Rectal smooth muscle tissue (tissue), 1 donor: Measurements from ENCODE around the gene DTL.

Experiments
- H3K27ac ChIP-seq: one replicate; pipeline ENCODE4 v1.7.0; 2013; ENCODE audit warnings: low read depth, low read length, inconsistent platforms
- H3K27me3 ChIP-seq: one replicate; pipeline ENCODE4 v1.7.0; 2013; ENCODE audit warnings: low read length; ENCODE audit not compliant: control insufficient read depth, insufficient read depth
- H3K36me3 ChIP-seq: one replicate; pipeline ENCODE4 v1.7.0; 2013; ENCODE audit warnings: low read length; ENCODE audit not compliant: control insufficient read depth, insufficient read depth
- H3K4me1 ChIP-seq: one replicate; pipeline ENCODE4 v1.7.0; 2013; ENCODE audit warnings: low read length; ENCODE audit not compliant: control insufficient read depth, insufficient read depth
- H3K4me3 ChIP-seq: one replicate; pipeline ENCODE4 v1.7.0; 2013; ENCODE audit warnings: low read length
- H3K9ac ChIP-seq: one replicate; pipeline ENCODE4 v1.7.0; 2013; ENCODE audit warnings: low read length

The DTL gene

DNA sequence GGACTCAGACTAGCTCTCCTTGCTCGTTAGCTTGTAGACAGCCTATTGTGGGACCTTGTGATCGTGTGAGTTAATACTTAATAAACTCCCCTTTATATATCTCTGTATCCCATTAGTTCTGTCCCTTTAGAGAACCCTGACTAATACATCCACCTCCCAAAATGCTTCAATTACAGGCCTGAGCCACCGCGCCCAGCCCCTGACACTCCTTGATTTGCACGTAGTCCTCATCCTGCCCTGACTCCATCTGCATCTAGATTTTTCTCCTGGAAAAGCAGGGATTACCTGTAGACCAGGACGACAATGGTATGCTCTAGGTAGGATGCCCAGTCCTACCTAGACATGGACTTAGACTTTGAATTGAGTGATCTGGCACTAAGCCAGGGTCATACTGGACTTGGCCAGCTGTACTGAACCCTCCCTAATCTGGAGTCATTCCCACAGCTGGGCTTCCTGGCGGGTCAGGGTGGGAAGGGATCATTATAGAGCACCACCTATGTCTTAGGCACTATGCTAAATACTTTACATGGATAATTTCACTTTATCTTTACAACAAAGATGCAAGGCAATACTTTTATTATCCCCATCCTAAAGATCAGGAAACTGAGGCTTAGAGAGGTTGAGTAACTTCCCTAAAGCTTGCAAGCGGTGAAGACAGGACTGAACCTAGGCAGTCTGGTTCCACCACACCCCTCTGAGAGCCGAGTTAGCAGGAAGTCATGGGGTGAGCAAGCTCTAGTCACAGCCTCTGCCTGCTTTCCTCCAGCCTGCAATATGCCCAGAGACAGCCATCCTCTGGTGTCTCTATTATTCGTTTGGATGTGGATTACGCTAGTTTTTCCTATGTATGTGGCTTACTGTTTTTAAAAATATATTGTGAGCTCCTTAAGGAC lies 89.4 kb downstream of the DTL start:
- Histone ChIP-seq H3K36me3 (no peaks in the 10 kb centered on the region), H3K27ac (no peak overlapping the region), H3K9ac (no peak overlapping the region), H3K4me1 (no peaks in the 10 kb centered on the region), H3K4me3 (no peak overlapping the region), H3K27me3 (no peaks in the 10 kb centered on the region)

DNA sequence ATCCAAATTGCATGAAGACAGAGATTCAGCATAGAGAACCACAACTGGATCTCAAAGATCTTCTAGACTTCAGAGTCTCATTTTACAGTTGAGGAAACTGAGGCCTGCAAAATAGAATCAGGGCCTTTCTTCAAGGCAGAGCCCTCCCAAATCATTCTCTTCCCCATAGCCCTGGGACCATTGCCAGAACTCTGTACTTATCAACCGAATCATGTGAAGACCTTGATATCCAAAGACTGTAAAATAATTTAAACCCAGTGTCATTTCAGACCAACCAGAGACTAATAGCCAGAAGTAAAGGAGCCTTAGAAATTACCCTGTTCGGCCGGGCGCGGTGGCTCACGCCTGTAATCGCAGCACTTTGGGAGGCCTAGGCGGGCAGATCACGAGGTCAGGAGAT lies 90.1 kb downstream of the DTL start:
- H3K27me3 ChIP-seq, result no peaks in the 10 kb centered on the region
- no peak overlapping the region for H3K4me3 ChIP-seq
- no peaks in the 10 kb centered on the region for H3K36me3 ChIP-seq
- H3K27ac ChIP-seq, result no peak overlapping the region
- H3K4me1 ChIP-seq, result no peaks in the 10 kb centered on the region
- no peak overlapping the region for H3K9ac ChIP-seq

DNA sequence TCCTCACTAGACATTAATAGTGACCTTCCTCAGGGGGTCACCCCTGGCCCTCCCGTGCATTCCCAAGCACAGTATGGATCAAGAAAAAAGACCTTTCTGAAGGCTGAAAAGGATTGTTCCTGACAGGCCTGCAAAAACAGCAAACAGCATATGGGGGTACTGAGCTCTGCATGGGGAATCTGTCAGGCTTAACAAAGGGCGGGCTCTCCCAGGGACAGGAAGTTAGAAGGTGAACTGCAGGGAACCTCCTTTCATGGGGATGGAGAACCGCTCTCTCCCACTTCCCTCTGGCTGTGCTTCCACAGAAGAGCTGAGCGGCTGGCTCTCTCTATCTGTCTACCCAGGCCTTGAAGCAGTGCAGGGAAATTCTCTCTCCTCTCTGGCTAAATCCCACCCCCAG lies 91.7 kb downstream of the DTL start:
- Histone ChIP-seq H3K36me3 (no peaks in the 10 kb centered on the region), H3K27ac (no peak overlapping the region), H3K4me1 (no peaks in the 10 kb centered on the region), H3K4me3 (no peak overlapping the region), H3K27me3 (no peaks in the 10 kb centered on the region), H3K9ac (no peak overlapping the region)

DNA sequence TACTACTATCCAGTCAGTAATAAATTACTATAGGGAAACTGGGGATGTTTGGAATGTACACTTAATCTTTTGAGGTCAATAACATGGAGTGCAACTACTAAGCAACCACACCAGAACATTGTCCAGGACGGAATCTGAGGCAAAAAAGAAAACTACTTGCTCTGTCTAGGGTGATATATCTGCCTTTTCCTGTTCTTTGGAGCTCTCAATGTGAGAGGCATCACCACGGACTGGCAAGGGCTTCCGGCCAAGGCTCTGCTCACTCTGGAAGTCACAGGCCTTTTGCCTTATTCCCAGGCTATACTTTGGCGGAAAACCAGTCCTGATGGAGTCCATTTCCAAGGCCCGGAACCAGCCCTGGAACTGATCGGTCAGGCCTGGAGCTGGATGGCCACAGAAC lies 94.2 kb downstream of the DTL start:
- Histone ChIP-seq H3K4me1 (no peaks in the 10 kb centered on the region), H3K36me3 (no peaks in the 10 kb centered on the region), H3K9ac (no peak overlapping the region), H3K4me3 (no peak overlapping the region), H3K27ac (no peak overlapping the region), H3K27me3 (no peaks in the 10 kb centered on the region)

DNA sequence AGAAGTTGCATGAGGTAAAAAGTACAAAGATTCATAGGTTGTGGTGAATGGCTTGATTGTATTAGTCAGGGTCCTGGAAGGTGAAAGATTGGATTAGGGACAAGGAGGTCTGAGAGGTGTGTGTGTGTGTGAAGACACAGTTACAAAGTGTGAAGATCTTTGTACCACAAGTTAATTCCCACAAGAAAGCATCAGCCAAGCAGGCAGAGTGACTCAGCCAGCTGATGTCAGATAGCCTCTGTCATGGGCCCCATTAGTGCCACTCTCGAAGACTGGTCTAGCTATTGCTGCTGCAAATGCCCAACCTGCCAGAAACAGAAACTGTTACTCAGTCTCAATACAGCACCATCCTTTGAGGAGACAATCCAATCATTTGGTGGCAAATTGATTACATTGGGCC lies 96.5 kb downstream of the DTL start:
- Histone ChIP-seq H3K27me3 (no peaks in the 10 kb centered on the region), H3K9ac (no peak overlapping the region), H3K36me3 (no peaks in the 10 kb centered on the region), H3K27ac (no peak overlapping the region), H3K4me1 (no peaks in the 10 kb centered on the region), H3K4me3 (no peak overlapping the region)

DNA sequence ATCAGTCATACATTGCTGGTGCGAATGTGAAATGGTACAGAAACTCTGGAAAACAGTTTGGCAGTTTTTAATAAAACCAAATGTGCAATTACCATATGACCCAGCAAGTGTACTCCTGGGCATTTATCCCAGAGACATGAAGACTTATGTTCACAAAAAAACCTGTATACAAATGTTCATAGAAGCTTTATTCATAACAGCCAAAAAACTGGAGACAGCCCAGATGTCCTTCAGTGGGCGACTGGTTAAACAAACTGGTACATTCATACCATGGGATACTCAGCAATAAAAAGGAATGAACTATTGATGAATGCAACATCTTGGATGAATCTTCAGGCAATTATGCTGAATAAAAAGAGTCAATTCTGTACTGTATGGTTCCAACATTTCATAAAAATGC lies 97.8 kb downstream of the DTL start:
- Histone ChIP-seq H3K9ac (no peak overlapping the region), H3K27me3 (no peaks in the 10 kb centered on the region)

DNA sequence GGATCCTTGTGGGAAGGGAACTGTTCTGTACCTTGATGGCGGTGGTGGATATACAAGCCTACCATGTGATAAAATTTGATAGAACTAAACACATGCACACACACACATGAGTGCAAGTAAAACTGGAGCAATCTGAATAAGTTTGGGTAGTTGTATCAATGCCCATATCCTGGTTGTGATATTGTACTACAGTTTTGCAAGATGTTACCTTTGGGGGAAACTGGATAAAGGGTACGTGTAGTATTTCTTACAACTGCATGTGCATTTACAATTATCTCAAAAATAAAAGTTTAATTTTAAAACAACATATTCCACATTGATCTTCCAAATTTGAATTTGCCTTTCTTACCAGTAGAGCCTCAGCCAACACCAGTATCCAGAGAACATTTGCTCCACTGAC lies 99.6 kb downstream of the DTL start:
- no peaks in the 10 kb centered on the region for H3K4me1 ChIP-seq

More for the DNA sequence above, 97.8 kb downstream of the DTL start:
- Histone ChIP-seq H3K36me3 (no peaks in the 10 kb centered on the region), H3K27ac (no peak overlapping the region), H3K4me3 (no peak overlapping the region), H3K4me1 (no peaks in the 10 kb centered on the region)

DNA sequence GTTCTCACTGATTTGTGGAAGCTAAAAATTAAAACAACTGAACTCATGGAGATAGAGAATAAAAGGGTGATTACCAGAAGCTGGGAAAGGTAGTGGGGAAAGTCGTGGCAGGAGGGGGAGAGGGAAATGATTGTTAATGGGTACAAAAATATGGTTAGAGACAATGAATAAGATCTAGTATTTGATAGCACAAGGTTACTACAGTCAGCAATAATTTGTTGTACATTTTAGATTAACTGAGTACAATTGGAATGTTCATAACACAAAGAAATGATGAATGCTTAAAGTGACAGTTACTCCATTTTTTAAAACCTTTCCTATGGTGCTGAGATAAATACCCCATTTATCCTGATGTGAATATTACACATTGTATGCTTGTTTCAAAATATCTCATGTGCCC lies 102.3 kb downstream of the DTL start:
- no peak overlapping the region for H3K27ac ChIP-seq
- H3K9ac ChIP-seq, result no peak overlapping the region
- H3K27me3 ChIP-seq, result no peaks in the 10 kb centered on the region
- H3K4me3 ChIP-seq, result no peak overlapping the region
- no peaks in the 10 kb centered on the region for H3K36me3 ChIP-seq
- H3K4me1 ChIP-seq, result no peaks in the 10 kb centered on the region

More for the DNA sequence above, 99.6 kb downstream of the DTL start:
- H3K27me3 ChIP-seq, result no peaks in the 10 kb centered on the region
- H3K4me3 ChIP-seq, result no peak overlapping the region
- H3K9ac ChIP-seq, result no peak overlapping the region
- H3K36me3 ChIP-seq, result no peaks in the 10 kb centered on the region
- H3K27ac ChIP-seq, result no peak overlapping the region

DNA sequence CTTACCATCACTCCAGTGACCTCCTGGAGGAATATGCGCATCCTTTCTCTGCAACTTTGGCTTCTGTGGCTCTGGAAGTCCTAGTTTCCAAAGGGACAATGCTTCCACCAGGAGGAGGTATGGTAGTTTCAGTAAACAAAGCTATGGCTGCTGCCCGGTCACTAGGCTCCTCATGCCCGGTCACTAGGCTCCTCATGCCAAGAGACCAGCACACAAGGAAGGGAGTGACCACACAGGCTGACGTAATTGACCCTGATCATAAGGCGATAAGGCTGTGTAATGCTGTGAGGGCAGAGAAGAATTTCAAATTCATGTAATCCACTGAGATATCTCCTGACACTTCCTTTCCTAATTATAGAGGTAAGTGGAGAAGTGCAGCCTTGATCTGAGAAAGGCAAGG lies 102.9 kb downstream of the DTL start:
- Histone ChIP-seq H3K4me3 (no peak overlapping the region), H3K27ac (no peak overlapping the region)

DNA sequence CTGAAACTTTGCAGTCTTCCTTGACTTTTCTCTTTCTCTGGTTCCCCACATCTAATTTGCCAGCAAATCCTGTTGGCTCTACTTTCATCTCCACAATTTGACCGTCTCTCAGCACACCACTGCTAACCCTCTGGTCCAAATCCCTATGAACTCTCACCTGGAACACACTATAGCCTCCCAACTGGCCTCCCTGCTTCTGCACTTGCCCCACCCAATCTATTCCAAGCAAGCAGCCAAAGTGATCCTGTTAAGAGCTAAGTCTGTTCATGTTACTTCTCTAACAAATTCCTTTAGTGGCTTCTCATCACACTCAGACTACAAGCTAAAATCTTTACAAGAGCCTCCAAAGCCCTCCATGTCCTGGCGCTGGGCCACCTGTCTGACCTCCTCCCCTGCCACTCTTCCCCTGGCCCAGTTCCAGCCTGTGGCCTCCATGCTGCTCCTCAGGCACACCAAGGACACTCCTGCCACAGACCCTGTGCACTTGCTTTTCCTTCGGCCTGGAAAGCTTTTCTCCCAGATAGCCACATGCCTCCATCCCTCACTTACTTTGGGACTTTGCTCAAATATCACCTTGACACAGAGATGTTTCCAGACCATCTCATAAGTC lies 104.1 kb downstream of the DTL start:
- Histone ChIP-seq H3K27ac (no peak overlapping the region), H3K9ac (no peak overlapping the region), H3K4me1 (no peaks in the 10 kb centered on the region), H3K4me3 (no peak overlapping the region), H3K36me3 (no peaks in the 10 kb centered on the region), H3K27me3 (no peaks in the 10 kb centered on the region)

More for the DNA sequence above, 102.9 kb downstream of the DTL start:
- H3K27me3 ChIP-seq, result no peaks in the 10 kb centered on the region
- H3K36me3 ChIP-seq, result no peaks in the 10 kb centered on the region
- H3K9ac ChIP-seq, result no peak overlapping the region
- H3K4me1 ChIP-seq, result no peaks in the 10 kb centered on the region

DNA sequence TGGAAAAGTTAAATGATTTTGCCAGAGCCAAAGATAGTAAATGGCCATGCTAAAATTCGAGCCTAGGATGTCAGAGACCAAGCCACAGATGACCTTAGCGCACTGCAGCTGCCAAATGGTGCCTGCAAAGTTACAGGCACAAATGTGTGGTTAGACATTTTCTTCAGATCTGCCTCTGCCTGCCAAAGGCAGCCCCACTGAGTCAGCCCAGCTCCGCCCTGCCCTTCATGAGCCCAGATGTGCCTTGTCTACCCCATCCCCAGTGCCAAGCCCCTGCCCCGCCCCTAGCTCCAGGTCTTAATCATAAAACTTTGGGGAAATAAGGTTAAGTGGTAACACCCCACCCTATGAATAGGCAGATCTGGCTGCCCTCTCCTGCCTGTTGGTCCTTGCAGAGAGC lies 105.9 kb downstream of the DTL start:
- H3K27ac ChIP-seq, result no peak overlapping the region
- H3K4me3 ChIP-seq, result no peak overlapping the region
- no peaks in the 10 kb centered on the region for H3K36me3 ChIP-seq
- H3K4me1 ChIP-seq, result no peaks in the 10 kb centered on the region
- H3K9ac ChIP-seq, result no peak overlapping the region
- H3K27me3 ChIP-seq, result no peaks in the 10 kb centered on the region

DNA sequence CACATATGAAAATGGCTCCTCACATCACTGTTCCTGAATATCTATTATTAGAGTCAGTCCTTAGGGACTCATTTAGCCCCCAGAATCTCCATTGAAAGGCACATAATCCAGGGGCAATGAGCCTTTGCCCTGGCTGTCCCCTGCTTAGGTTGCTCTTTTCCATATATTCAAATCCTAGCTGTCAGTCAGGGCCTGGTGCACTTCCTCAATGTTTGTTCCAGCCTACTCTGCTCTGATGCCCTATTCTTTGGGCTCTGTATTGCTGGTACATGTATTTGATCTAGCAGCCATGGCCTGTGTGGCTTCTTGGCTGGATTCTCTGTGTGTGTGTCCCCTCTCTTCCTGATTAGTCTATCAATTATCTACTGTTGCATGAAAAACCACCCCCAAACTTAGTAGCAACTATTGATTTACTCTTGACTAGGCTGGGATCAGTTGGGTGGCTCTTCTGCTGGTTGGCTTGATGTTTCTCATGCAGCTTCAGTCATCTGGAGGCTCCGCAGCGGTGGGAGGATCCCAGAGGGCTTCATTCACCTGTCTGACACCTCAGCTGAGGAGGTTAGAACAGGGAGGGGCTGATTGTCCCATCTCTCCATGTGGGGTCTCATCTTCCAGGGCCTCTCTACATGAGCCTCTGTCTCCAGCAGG lies 107.5 kb downstream of the DTL start:
- no peaks in the 10 kb centered on the region for H3K4me1 ChIP-seq
- no peak overlapping the region for H3K9ac ChIP-seq
- H3K27me3 ChIP-seq, result no peaks in the 10 kb centered on the region
- H3K27ac ChIP-seq, result no peak overlapping the region
- H3K36me3 ChIP-seq, result no peaks in the 10 kb centered on the region
- no peak overlapping the region for H3K4me3 ChIP-seq
